Measurements from ENCODE around the gene CHAD.

DNA sequence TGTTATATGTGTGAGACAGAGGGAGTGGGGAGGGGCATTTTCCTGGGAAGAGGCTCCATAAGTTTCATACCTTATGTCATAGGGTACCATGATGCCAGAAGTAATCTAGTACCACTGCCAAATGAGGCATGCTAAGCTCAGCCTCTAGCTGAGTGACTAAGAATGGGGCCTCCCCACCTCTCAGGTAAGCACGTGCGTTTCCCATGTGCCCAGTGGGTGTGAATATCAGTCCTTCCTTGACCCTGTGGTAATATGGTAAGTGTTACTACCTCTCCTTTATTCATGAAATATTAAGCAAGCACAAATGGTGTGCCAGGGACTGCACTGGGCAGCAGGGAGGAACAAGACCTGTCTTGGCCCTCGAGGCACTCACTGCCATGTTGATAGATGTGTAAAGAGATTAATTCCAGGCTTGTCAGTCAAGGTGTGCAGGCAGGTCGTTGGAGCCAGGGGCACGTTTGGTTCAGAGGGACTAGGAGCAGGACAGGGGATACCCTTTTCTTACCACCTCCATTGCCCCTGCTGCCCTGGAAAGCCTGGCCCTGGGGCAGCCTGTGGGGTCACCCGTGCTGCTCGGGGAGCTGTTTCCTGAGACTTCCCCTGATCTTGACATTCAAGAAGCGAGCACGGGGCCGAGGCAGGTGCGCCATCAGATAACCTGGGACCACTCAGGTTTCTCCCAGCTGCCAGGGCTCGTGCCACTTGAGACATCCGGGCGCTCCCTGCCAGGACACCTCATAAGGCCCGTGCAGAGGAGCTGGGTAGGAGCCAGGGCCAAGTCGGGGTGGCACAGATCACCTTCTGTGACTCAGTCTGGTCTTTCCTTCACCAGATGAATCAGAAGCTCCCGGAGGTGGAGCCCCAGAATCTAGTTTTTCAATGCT lies 18.8 kb upstream of the CHAD start:
- no peak for TF ChIP-seq CTCF (IDR thresholded peaks at IDR 0.05; ENCODE audit: low read depth, low read length, poor library complexity, severe bottlenecking)
- TF ChIP-seq EZH2phosphoT487 (IDR thresholded peaks at IDR 0.05; ENCODE audit: borderline replicate concordance, low read length) = no peak

Data from DOHH2 (cell line).